NT2/D1 (cell line): ENCODE results near the gene STIM2.

Source experiments
- DNase-seq: peaks from one replicate; pipeline ENCODE4 v3.0.0-alpha.2; 2011; ENCODE audit warnings: low read depth, low spot score
- H3K27me3 ChIP-seq: 2 replicates; pipeline ENCODE4 v1.6.0; 2011; ENCODE audit warnings: mild to moderate bottlenecking; ENCODE audit not compliant: insufficient read length, insufficient read depth
- H3K36me3 ChIP-seq: 2 replicates; pipeline ENCODE4 v1.6.1; 2011; ENCODE audit warnings: mild to moderate bottlenecking, low read length, mixed read lengths; ENCODE audit not compliant: insufficient read depth, insufficient read length
- H3K4me1 ChIP-seq: 2 replicates; pipeline ENCODE4 v1.5.1; 2011; ENCODE audit not compliant: insufficient read depth, insufficient read length
- H3K4me3 ChIP-seq: 2 replicates; pipeline ENCODE4 v1.5.1; 2011; ENCODE audit warnings: low read depth; ENCODE audit not compliant: insufficient read length
- H3K9ac ChIP-seq: 2 replicates; pipeline ENCODE4 v1.6.0; 2011; ENCODE audit warnings: low read depth; ENCODE audit not compliant: insufficient read length
- H3K9me3 ChIP-seq: 2 replicates; pipeline ENCODE4 v1.5.1; 2011; ENCODE audit warnings: mild to moderate bottlenecking, low read length; ENCODE audit not compliant: insufficient read depth
- SUZ12 ChIP-seq: IDR thresholded peaks from 2 replicates; pipeline ENCODE4 v1.6.1; 2011; ENCODE audit not compliant: insufficient read length, insufficient read depth; ENCODE audit errors: extremely low read depth
- YY1 ChIP-seq: IDR thresholded peaks from 2 replicates; pipeline ENCODE4 v1.6.1; 2011; ENCODE audit not compliant: insufficient read length, insufficient read depth
- ZNF274 ChIP-seq: IDR thresholded peaks from 2 replicates; pipeline ENCODE4 v1.6.1; 2011; ENCODE audit warnings: mild to moderate bottlenecking, low read depth, low read length

STIM2 gene

GRCh38 chr4:27003642-27004113, 143.0 kb downstream of the STIM2 start:
- DNase-seq = no peak
- TF ChIP-seq SUZ12 = no peak
- no peak for TF ChIP-seq ZNF274
- no peak for TF ChIP-seq YY1
- Histone ChIP-seq H3K9me3 (no peaks in the 10 kb centered on the region), H3K9ac (no peak overlapping the region), H3K27me3 (no peaks in the 10 kb centered on the region), H3K36me3 (peaks cover 15% of the 10 kb centered on the region), H3K4me3 (no peak overlapping the region), H3K4me1 (no peaks in the 10 kb centered on the region)

- Histone ChIP-seq H3K36me3 (peaks cover 22% of the 10 kb centered on the region), H3K4me3 (no peak overlapping the region), H3K4me1 (no peaks in the 10 kb centered on the region), H3K9me3 (no peaks in the 10 kb centered on the region), H3K27me3 (no peaks in the 10 kb centered on the region), H3K9ac (no peak overlapping the region)
- no peak for TF ChIP-seq SUZ12
- no peak for TF ChIP-seq ZNF274
- TF ChIP-seq YY1 = no peak
- DNase-seq = no peak
Measured at GRCh38 chr4:27005501-27005900, 144.9 kb downstream of the STIM2 start.

- no peaks in the 10 kb centered on the region for H3K9me3 ChIP-seq
- no peak overlapping the region for H3K9ac ChIP-seq
- no peaks in the 10 kb centered on the region for H3K4me1 ChIP-seq
- no peak overlapping the region for H3K4me3 ChIP-seq
- DNase-seq = no peak
- TF ChIP-seq YY1 (no peak), SUZ12 (no peak), ZNF274 (no peak)
- peaks cover 22% of the 10 kb centered on the region for H3K36me3 ChIP-seq
- no peaks in the 10 kb centered on the region for H3K27me3 ChIP-seq
Measured at GRCh38 chr4:27005905-27006590, 145.4 kb downstream of the STIM2 start.

GRCh38 chr4:27006646-27007045, 146.0 kb downstream of the STIM2 start:
- Histone ChIP-seq H3K9ac (no peak overlapping the region), H3K9me3 (no peaks in the 10 kb centered on the region), H3K36me3 (peaks cover 22% of the 10 kb centered on the region), H3K4me1 (no peaks in the 10 kb centered on the region), H3K4me3 (no peak overlapping the region), H3K27me3 (no peaks in the 10 kb centered on the region)
- TF ChIP-seq SUZ12 (no peak), YY1 (no peak)
- DNase-seq = no peak

- Histone ChIP-seq H3K9me3 (no peaks in the 10 kb centered on the region), H3K9ac (no peak overlapping the region), H3K27me3 (no peaks in the 10 kb centered on the region), H3K36me3 (peaks cover 22% of the 10 kb centered on the region), H3K4me3 (no peak overlapping the region), H3K4me1 (no peaks in the 10 kb centered on the region)
- TF ChIP-seq YY1 (no peak), ZNF274 (no peak), SUZ12 (no peak)
- no peak for DNase-seq
Measured at GRCh38 chr4:27007507-27007906, 146.9 kb downstream of the STIM2 start.

- Histone ChIP-seq H3K9me3 (no peaks in the 10 kb centered on the region), H3K4me3 (no peak overlapping the region), H3K36me3 (peaks cover 18% of the 10 kb centered on the region), H3K4me1 (no peaks in the 10 kb centered on the region), H3K9ac (no peak overlapping the region), H3K27me3 (no peaks in the 10 kb centered on the region)
- no peak for DNase-seq
- TF ChIP-seq ZNF274 (no peak), SUZ12 (no peak), YY1 (no peak)
Measured at GRCh38 chr4:27008679-27009078, 148.0 kb downstream of the STIM2 start.

GRCh38 chr4:27009539-27009938, 148.9 kb downstream of the STIM2 start:
- Histone ChIP-seq H3K9ac (no peak overlapping the region), H3K4me3 (no peak overlapping the region), H3K9me3 (no peaks in the 10 kb centered on the region), H3K36me3 (peaks cover 18% of the 10 kb centered on the region), H3K4me1 (no peaks in the 10 kb centered on the region), H3K27me3 (no peaks in the 10 kb centered on the region)
- no peak for DNase-seq
- no peak for TF ChIP-seq ZNF274
- TF ChIP-seq YY1 = no peak
- TF ChIP-seq SUZ12 = no peak
